HepG2 (cell line): Measurements from ENCODE around the gene GGA3. TPM values are rescaled to one million over a fixed set of nuclear protein-coding genes. Genes with fewer than 3 reads are reported as not detected.

Source experiments
- AKAP8 ChIP-seq: sonication (generic); formaldehyde crosslinking; IDR thresholded peaks from 2 replicates; pipeline ENCODE4 v1.5.1; 2020; ENCODE audit warnings: mild to moderate bottlenecking, missing genetic modification reagents
- ELF1 ChIP-seq: sonication (generic); formaldehyde crosslinking; IDR thresholded peaks from 2 replicates; pipeline ENCODE4 v1.4.0; 2020; ENCODE audit warnings: missing genetic modification reagents
- HOXA9 ChIP-seq: sonication (generic); formaldehyde crosslinking; IDR thresholded peaks from 2 replicates; pipeline ENCODE4 v1.8.1; 2022; ENCODE audit warnings: missing genetic modification reagents, mild to moderate bottlenecking, moderate library complexity, borderline replicate concordance
- STAG1 ChIP-seq: sonication (generic); formaldehyde crosslinking; IDR thresholded peaks from 2 replicates; pipeline ENCODE4 v1.4.0; 2020; ENCODE audit warnings: missing genetic modification reagents
- TBX3 ChIP-seq: fragments of 450-650 bp; IDR thresholded peaks from 2 replicates; pipeline ENCODE4 v1.6.1; 2017; ENCODE audit warnings: antibody characterized with exemption, mild to moderate bottlenecking, inconsistent platforms, borderline replicate concordance
- TP53 ChIP-seq: sonication (generic); formaldehyde crosslinking; conservative IDR thresholded peaks from 2 replicates; pipeline ENCODE4 v1.4.0; 2020; ENCODE audit warnings: missing genetic modification reagents
- ZFP36L1 ChIP-seq: sonication (generic); formaldehyde crosslinking; IDR thresholded peaks from 2 replicates; pipeline ENCODE4 v1.8.0; 2022; ENCODE audit warnings: mild to moderate bottlenecking, missing genetic modification reagents, moderate library complexity
- ZNF260 ChIP-seq: sonication (generic); formaldehyde crosslinking; IDR thresholded peaks from 2 replicates; pipeline ENCODE4 v1.4.0; 2020; ENCODE audit warnings: missing genetic modification reagents, low read depth, mild to moderate bottlenecking, borderline replicate concordance
- ZNF264 ChIP-seq: sonication (generic); formaldehyde crosslinking; IDR thresholded peaks from 2 replicates; pipeline ENCODE4 v1.4.0; 2020; ENCODE audit warnings: missing genetic modification reagents
- ZNF354B ChIP-seq: sonication (generic); formaldehyde crosslinking; IDR thresholded peaks from 2 replicates; pipeline ENCODE4 v1.8.0; 2022; ENCODE audit warnings: mild to moderate bottlenecking, missing genetic modification reagents
- ZNF556 ChIP-seq: sonication (generic); formaldehyde crosslinking; IDR thresholded peaks from 2 replicates; pipeline ENCODE4 v1.4.0; 2020; ENCODE audit warnings: mild to moderate bottlenecking, missing genetic modification reagents, borderline replicate concordance
- ZNF792 ChIP-seq: IDR thresholded peaks from 2 replicates; pipeline ENCODE4 v1.6.1; 2016
- ZNF879 ChIP-seq: sonication (generic); formaldehyde crosslinking; IDR thresholded peaks from 2 replicates; pipeline ENCODE4 v1.8.1; 2023; ENCODE audit warnings: missing genetic modification reagents
- polyA plus RNA-seq, 8 experiments: library from polyadenylated mRNA; depleted of rRNA in 3 of 8; stranded (reverse) in 7 of 8; unstranded in 1 of 8; fragments of >200 nt; fragmentation: Illumina TruSeq in 4 of 8; extraction: Trizol in 4 of 8; gene quantifications; 2 replicates each; pipeline versions ENCODE4 v1.2.1 to v1.2.3, GENCODE V29; 2011 to 2016; ENCODE audit warnings: low read depth in 4 of 8, missing spikeins in 1 of 8, mixed read lengths in 1 of 8; ENCODE audit not compliant: insufficient read depth in 1 of 8
- total RNA-seq, 5 experiments: library from RNA; depleted of rRNA; stranded (reverse); fragments of >200 nt; fragmentation: Illumina TruSeq; extraction: Trizol; gene quantifications; 2 replicates each; pipeline ENCODE4 v1.2.3, GENCODE V29; 2016; ENCODE audit warnings: low read depth in 1 of 5
- TF ChIP-seq, protein P1 (sequence below): sonication (generic); formaldehyde crosslinking; IDR thresholded peaks from 2 replicates; pipeline ENCODE4 v1.4.0; 2020; ENCODE audit warnings: missing genetic modification reagents
- TF ChIP-seq, protein P2 (sequence below): sonication (generic); formaldehyde crosslinking; conservative IDR thresholded peaks from 2 replicates; pipeline ENCODE4 v1.8.1; 2023; ENCODE audit warnings: missing genetic modification reagents
- TF ChIP-seq, protein P3 (sequence below): sonication (generic); formaldehyde crosslinking; IDR thresholded peaks from 2 replicates; pipeline ENCODE4 v1.5.1; 2020; ENCODE audit warnings: mild to moderate bottlenecking, missing genetic modification reagents, borderline replicate concordance
- TF ChIP-seq, protein P4 (sequence below): sonication (generic); IDR thresholded peaks from 2 replicates; pipeline ENCODE4 v1.6.1; 2016; ENCODE audit warnings: low read depth, borderline replicate concordance
- TF ChIP-seq, protein P5 (sequence below): sonication (generic); formaldehyde crosslinking; IDR thresholded peaks from 2 replicates; pipeline ENCODE4 v1.4.0; 2020; ENCODE audit warnings: missing genetic modification reagents

Gene GGA3
- total and polyA plus RNA-seq, 2 of the 13 experiments (the other 11 are each of a cell fraction or from before 2014, with no cell fraction given) = 28.4 to 43.7 TPM

DNA sequence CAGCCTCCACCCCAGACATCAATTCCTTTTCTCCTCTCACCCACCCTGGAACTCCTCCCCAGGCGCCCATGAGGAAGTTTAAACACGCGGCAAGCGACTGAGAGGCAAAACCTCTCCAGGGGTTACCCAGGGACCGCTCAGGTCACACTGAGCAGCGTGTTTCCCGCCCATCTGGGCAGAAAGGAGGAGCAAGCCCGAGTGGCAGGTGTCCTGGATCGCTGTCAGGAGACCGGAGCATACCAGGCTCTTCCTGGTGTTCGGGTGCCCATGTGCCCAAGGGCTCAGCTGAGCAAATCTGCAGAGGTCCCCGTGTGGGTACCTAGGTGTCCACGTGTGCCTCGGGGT lies 27.3 kb upstream of the GGA3 start (continued):
- TF ChIP-seq ZNF879 (CRISPR knock-in tag) (0 out of 2 replicates have a peak, but pooled peaks have one; percentile 32), STAG1 (CRISPR knock-in tag) (no peak), ELF1 (CRISPR knock-in tag) (no peak), TP53 (CRISPR knock-in tag) (no peak; the same call in 1 of the 2 replicates), ZNF792 (CRISPR knock-in tag) (no peak), HOXA9 (no peak), ZNF260 (CRISPR knock-in tag) (no peak), ZFP36L1 (CRISPR knock-in tag) (no peak), ZNF354B (no peak), AKAP8 (no peak), ZNF264 (CRISPR knock-in tag) (peak; percentile 59; the same call in 1 of the 2 replicates), TBX3 (0 out of 2 replicates have a peak, but pooled peaks have one; percentile 35), ZNF556 (CRISPR knock-in tag) (no peak)
- TF ChIP-seq, protein P1, sequence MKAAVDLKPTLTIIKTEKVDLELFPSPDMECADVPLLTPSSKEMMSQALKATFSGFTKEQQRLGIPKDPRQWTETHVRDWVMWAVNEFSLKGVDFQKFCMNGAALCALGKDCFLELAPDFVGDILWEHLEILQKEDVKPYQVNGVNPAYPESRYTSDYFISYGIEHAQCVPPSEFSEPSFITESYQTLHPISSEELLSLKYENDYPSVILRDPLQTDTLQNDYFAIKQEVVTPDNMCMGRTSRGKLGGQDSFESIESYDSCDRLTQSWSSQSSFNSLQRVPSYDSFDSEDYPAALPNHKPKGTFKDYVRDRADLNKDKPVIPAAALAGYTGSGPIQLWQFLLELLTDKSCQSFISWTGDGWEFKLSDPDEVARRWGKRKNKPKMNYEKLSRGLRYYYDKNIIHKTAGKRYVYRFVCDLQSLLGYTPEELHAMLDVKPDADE (CRISPR knock-in tag) = 0 out of 2 replicates have a peak, but pooled peaks have one; percentile 18
- TF ChIP-seq, protein P2, sequence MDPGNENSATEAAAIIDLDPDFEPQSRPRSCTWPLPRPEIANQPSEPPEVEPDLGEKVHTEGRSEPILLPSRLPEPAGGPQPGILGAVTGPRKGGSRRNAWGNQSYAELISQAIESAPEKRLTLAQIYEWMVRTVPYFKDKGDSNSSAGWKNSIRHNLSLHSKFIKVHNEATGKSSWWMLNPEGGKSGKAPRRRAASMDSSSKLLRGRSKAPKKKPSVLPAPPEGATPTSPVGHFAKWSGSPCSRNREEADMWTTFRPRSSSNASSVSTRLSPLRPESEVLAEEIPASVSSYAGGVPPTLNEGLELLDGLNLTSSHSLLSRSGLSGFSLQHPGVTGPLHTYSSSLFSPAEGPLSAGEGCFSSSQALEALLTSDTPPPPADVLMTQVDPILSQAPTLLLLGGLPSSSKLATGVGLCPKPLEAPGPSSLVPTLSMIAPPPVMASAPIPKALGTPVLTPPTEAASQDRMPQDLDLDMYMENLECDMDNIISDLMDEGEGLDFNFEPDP = no peak
- TF ChIP-seq, protein P3, sequence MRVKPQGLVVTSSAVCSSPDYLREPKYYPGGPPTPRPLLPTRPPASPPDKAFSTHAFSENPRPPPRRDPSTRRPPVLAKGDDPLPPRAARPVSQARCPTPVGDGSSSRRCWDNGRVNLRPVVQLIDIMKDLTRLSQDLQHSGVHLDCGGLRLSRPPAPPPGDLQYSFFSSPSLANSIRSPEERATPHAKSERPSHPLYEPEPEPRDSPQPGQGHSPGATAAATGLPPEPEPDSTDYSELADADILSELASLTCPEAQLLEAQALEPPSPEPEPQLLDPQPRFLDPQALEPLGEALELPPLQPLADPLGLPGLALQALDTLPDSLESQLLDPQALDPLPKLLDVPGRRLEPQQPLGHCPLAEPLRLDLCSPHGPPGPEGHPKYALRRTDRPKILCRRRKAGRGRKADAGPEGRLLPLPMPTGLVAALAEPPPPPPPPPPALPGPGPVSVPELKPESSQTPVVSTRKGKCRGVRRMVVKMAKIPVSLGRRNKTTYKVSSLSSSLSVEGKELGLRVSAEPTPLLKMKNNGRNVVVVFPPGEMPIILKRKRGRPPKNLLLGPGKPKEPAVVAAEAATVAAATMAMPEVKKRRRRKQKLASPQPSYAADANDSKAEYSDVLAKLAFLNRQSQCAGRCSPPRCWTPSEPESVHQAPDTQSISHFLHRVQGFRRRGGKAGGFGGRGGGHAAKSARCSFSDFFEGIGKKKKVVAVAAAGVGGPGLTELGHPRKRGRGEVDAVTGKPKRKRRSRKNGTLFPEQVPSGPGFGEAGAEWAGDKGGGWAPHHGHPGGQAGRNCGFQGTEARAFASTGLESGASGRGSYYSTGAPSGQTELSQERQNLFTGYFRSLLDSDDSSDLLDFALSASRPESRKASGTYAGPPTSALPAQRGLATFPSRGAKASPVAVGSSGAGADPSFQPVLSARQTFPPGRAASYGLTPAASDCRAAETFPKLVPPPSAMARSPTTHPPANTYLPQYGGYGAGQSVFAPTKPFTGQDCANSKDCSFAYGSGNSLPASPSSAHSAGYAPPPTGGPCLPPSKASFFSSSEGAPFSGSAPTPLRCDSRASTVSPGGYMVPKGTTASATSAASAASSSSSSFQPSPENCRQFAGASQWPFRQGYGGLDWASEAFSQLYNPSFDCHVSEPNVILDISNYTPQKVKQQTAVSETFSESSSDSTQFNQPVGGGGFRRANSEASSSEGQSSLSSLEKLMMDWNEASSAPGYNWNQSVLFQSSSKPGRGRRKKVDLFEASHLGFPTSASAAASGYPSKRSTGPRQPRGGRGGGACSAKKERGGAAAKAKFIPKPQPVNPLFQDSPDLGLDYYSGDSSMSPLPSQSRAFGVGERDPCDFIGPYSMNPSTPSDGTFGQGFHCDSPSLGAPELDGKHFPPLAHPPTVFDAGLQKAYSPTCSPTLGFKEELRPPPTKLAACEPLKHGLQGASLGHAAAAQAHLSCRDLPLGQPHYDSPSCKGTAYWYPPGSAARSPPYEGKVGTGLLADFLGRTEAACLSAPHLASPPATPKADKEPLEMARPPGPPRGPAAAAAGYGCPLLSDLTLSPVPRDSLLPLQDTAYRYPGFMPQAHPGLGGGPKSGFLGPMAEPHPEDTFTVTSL (CRISPR knock-in tag) = 0 out of 2 replicates have a peak, but pooled peaks have one; percentile 12
- TF ChIP-seq, protein P4, sequence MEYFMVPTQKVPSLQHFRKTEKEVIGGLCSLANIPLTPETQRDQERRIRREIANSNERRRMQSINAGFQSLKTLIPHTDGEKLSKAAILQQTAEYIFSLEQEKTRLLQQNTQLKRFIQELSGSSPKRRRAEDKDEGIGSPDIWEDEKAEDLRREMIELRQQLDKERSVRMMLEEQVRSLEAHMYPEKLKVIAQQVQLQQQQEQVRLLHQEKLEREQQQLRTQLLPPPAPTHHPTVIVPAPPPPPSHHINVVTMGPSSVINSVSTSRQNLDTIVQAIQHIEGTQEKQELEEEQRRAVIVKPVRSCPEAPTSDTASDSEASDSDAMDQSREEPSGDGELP = no peak
- TF ChIP-seq, protein P5, sequence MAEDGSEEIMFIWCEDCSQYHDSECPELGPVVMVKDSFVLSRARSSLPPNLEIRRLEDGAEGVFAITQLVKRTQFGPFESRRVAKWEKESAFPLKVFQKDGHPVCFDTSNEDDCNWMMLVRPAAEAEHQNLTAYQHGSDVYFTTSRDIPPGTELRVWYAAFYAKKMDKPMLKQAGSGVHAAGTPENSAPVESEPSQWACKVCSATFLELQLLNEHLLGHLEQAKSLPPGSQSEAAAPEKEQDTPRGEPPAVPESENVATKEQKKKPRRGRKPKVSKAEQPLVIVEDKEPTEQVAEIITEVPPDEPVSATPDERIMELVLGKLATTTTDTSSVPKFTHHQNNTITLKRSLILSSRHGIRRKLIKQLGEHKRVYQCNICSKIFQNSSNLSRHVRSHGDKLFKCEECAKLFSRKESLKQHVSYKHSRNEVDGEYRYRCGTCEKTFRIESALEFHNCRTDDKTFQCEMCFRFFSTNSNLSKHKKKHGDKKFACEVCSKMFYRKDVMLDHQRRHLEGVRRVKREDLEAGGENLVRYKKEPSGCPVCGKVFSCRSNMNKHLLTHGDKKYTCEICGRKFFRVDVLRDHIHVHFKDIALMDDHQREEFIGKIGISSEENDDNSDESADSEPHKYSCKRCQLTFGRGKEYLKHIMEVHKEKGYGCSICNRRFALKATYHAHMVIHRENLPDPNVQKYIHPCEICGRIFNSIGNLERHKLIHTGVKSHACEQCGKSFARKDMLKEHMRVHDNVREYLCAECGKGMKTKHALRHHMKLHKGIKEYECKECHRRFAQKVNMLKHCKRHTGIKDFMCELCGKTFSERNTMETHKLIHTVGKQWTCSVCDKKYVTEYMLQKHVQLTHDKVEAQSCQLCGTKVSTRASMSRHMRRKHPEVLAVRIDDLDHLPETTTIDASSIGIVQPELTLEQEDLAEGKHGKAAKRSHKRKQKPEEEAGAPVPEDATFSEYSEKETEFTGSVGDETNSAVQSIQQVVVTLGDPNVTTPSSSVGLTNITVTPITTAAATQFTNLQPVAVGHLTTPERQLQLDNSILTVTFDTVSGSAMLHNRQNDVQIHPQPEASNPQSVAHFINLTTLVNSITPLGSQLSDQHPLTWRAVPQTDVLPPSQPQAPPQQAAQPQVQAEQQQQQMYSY = peak; percentile 63; the same call in 1 of the 2 replicates
